ENCODE results near the gene MTCL1. TPM values are rescaled to one million over a fixed set of nuclear protein-coding genes. Genes with fewer than 3 reads are reported as not detected.

MTCL1 gene
- total RNA-seq, 1 experiment from 2014 or later: 22.7 TPM

GRCh38 chr18:8730080-8730827 is 24.9 kb downstream of the MTCL1 start (continued):
- TF ChIP-seq ZBTB33 (IDR thresholded peaks at IDR 0.05; ENCODE audit: extremely low read depth, insufficient replicate concordance, low read length) (no peak), POLR2A (IDR thresholded peaks at IDR 0.05; ENCODE audit: borderline replicate concordance, extremely low read depth, insufficient read depth, insufficient read length) (no peak), SP1 (IDR thresholded peaks at IDR 0.05; ENCODE audit: low read depth) (peak; percentile 62; the same call in 1 of the 2 replicates), JUND (IDR thresholded peaks at IDR 0.05) (peak; percentile 63)

DNA sequence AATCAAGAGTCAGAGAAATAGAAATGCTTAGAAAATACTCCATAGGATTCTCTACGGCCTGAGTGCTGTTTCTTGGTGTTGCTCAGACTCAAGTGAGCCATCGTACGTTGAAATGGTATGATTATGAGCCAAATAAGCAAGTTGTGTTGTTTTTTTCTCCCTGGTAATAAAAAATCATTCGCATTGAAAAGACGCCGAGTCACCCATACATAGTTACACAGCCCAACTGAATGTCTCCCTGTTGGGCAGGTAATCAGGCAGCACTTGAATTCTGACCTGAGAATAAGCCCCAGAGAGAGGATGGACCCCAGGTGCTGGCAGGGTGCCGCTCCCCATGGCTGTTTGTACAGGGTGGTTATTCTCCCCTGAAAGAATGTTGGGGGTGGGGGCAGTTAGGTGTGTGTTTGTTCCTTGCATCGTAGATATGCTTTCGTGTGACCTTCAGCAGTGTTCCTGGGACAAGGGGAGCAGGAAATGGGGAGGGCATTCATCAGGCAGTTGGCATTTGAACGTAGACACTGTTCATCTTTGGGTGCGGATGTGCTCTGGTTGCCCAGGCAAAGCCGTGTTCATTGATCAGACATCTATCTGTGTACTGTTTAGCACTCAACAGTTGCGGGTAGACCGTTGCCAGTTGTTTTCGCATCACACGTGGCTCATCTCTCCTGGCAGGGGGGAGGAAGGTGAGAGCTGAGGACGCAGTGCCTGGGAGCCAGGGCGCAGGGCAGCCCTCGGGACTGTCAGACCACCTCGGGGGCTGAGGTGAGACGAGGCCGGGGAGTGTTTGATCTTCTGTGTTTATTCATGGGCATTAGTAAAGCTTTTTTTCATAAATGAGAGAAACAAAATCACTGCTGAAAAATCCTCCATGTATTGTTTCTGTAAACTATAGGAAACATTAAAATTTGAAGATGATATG is 27.3 kb downstream of the MTCL1 start:
- no TSS peak for BruUV-seq (replicated peaks)
- POLR2A ChIA-PET: no interaction called here
- Histone ChIP-seq H3K79me2 (ENCODE audit: insufficient read depth, low read length) (peaks cover 17% of the 10 kb centered on the region), H3K9ac (ENCODE audit: low read length) (no peak overlapping the region), H3K9me2 (ENCODE audit: insufficient read depth) (no peaks in the 10 kb centered on the region), H3K4me2 (ENCODE audit: low read length) (no peak overlapping the region), H3K4me3 (replicated peaks in 1 of 2; ENCODE audit: low read depth in 1 of 2, low read length in 2 of 2) (no peak overlapping the region), H3K36me3 (ENCODE audit: control insufficient read depth in 1 of 2, insufficient read depth in 2 of 2, low read length in 2 of 2) (no peaks in the 10 kb centered on the region), H3K27me3 (ENCODE audit: insufficient read depth, low read length) (no peaks in the 10 kb centered on the region), H3K27ac (ENCODE audit: low read depth, low read length) (no peak overlapping the region; the same call in 1 of the 2 replicates), H3K4me1 (ENCODE audit: control insufficient read depth in 1 of 2, insufficient read depth in 2 of 2, low read length in 2 of 2) (peaks cover 36 to 39% of the 10 kb centered on the region in 2 experiments), H3K9me3 (ENCODE audit: control insufficient read depth in 1 of 2, insufficient read depth in 1 of 2, low read depth in 1 of 2, low read length in 2 of 2) (no peaks in the 10 kb centered on the region), H2AFZ (ENCODE audit: low read depth, low read length, poor library complexity, severe bottlenecking) (no peak overlapping the region), H4K20me1 (ENCODE audit: insufficient read depth) (no peaks in the 10 kb centered on the region)
- intact Hi-C loops (cut with micrococcal nuclease): no loop called here
- DNase-seq (ENCODE audit: low read depth, low spot score) (no peak), ATAC-seq (no peak)
- RAD21 ChIA-PET (ENCODE audit: low non-redundant PET in 1 of 2, low total read pairs in 2 of 2, uncharacterized antibody in 2 of 2, unreplicated experiment in 2 of 2): no interaction called here
- CTCF ChIA-PET: no interaction called here
- no peak for TF ChIP-seq JUND (IDR thresholded peaks at IDR 0.05)
- no peak for TF ChIP-seq ZBTB33 (IDR thresholded peaks at IDR 0.05; ENCODE audit: extremely low read depth, insufficient replicate concordance, low read length)

Data from HCT116 (cell line).